GM18498 (cell line): ENCODE results near the gene SLC29A4.
"Not testable (repeated sequence)": the region's sequence is repeated elsewhere in the genome, so short reads cannot be mapped to it uniquely, and the experiment has no call there.

Source experiments
- ATAC-seq: cut with Tn5 transposase; IDR thresholded peaks from one replicate; pipeline ENCODE4 v1.9.1; 2021; ENCODE audit warnings: mild to moderate bottlenecking, moderate library complexity; ENCODE audit not compliant: unreplicated experiment

Gene SLC29A4

GRCh38 chr7:5320802-5321396, 38.2 kb downstream of the SLC29A4 start:
- ATAC-seq, result no peak

- no peak for ATAC-seq
These were observed 40.1 kb downstream of the SLC29A4 start for GRCh38 chr7:5322621-5323410.

GRCh38 chr7:5323800-5324781, 41.3 kb downstream of the SLC29A4 start:
- not testable (repeated sequence) for ATAC-seq

GRCh38 chr7:5324961-5325360, 42.2 kb downstream of the SLC29A4 start:
- no peak for ATAC-seq

- ATAC-seq, result no peak
These were observed 47.5 kb downstream of the SLC29A4 start for GRCh38 chr7:5330288-5330687.

GRCh38 chr7:5332579-5332978, 49.8 kb downstream of the SLC29A4 start:
- ATAC-seq, result no peak

- ATAC-seq, result no peak
These were observed 50.6 kb downstream of the SLC29A4 start for GRCh38 chr7:5333121-5334045.

- ATAC-seq, result no peak
These were observed 51.9 kb downstream of the SLC29A4 start for GRCh38 chr7:5334671-5335070.

GRCh38 chr7:5337047-5337446, 54.3 kb downstream of the SLC29A4 start:
- ATAC-seq, result no peak

GRCh38 chr7:5339955-5340354, 57.2 kb downstream of the SLC29A4 start:
- ATAC-seq, result no peak

- ATAC-seq, result no peak
These were observed 59.9 kb downstream of the SLC29A4 start for GRCh38 chr7:5342631-5343030.

GRCh38 chr7:5343884-5344283, 61.1 kb downstream of the SLC29A4 start:
- no peak for ATAC-seq

GRCh38 chr7:5344342-5344741, 61.6 kb downstream of the SLC29A4 start:
- ATAC-seq, result no peak

GRCh38 chr7:5345171-5345570, 62.4 kb downstream of the SLC29A4 start:
- no peak for ATAC-seq

GRCh38 chr7:5345671-5346070, 62.9 kb downstream of the SLC29A4 start:
- ATAC-seq, result no peak

- ATAC-seq, result no peak
These were observed 65.6 kb downstream of the SLC29A4 start for GRCh38 chr7:5348134-5349004.

GRCh38 chr7:5349005-5349380, 66.2 kb downstream of the SLC29A4 start:
- ATAC-seq, result no peak

GRCh38 chr7:5349437-5350173, 66.9 kb downstream of the SLC29A4 start:
- ATAC-seq, result no peak

GRCh38 chr7:5350174-5350463, 67.4 kb downstream of the SLC29A4 start:
- no peak for ATAC-seq
